ENCODE data around the gene UROD. TPM values are rescaled to one million over a fixed set of nuclear protein-coding genes. Genes with fewer than 3 reads are reported as not detected.

The UROD gene
- total and polyA plus RNA-seq, 4 donors = 65.8 to 85.9 (median 77.0) TPM

GRCh38 chr1:45033356-45033755 is 21.3 kb downstream of the UROD start:
- DNase-seq (no peak), ATAC-seq (ENCODE audit: insufficient read depth, low FRiP score) (no peak)
- Histone ChIP-seq H3K27me3 (ENCODE audit: control insufficient read depth in 3 of 3, insufficient read depth in 3 of 3, low read length in 2 of 3) (no peaks in the 10 kb centered on the region), H3K36me3 (ENCODE audit: control insufficient read depth in 4 of 4, insufficient read depth in 4 of 4, low read length in 4 of 4) (no peaks in the 10 kb centered on the region), H3K27ac (ENCODE audit: low read depth in 1 of 2, low read length in 1 of 2) (no peak overlapping the region), H3K9ac (ENCODE audit: insufficient read depth in 1 of 2, low read length in 2 of 2) (no peak overlapping the region), H3K9me3 (ENCODE audit: control insufficient read depth in 4 of 4, insufficient read depth in 3 of 4, low read length in 3 of 4) (no peaks in the 10 kb centered on the region), H3K4me1 (ENCODE audit: control insufficient read depth in 5 of 5, insufficient read depth in 5 of 5, low read length in 5 of 5) (peaks cover 0 to 2% (median 0%) of the 10 kb centered on the region in 5 donors), H3K4me3 (no peak overlapping the region)
- 96 to 100% methylated on average over 1 of the region's 1 CpG for WGBS, 2 donors
- TF ChIP-seq, protein P1, sequence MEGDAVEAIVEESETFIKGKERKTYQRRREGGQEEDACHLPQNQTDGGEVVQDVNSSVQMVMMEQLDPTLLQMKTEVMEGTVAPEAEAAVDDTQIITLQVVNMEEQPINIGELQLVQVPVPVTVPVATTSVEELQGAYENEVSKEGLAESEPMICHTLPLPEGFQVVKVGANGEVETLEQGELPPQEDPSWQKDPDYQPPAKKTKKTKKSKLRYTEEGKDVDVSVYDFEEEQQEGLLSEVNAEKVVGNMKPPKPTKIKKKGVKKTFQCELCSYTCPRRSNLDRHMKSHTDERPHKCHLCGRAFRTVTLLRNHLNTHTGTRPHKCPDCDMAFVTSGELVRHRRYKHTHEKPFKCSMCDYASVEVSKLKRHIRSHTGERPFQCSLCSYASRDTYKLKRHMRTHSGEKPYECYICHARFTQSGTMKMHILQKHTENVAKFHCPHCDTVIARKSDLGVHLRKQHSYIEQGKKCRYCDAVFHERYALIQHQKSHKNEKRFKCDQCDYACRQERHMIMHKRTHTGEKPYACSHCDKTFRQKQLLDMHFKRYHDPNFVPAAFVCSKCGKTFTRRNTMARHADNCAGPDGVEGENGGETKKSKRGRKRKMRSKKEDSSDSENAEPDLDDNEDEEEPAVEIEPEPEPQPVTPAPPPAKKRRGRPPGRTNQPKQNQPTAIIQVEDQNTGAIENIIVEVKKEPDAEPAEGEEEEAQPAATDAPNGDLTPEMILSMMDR (IDR thresholded peaks at IDR 0.05; ENCODE audit: control extremely low read depth, extremely low read depth) = no peak

- Histone ChIP-seq H3K27ac (ENCODE audit: low read depth in 1 of 2, low read length in 1 of 2) (no peak overlapping the region), H3K27me3 (ENCODE audit: control insufficient read depth in 3 of 3, insufficient read depth in 3 of 3, low read length in 2 of 3) (no peaks in the 10 kb centered on the region), H3K4me3 (no peak overlapping the region), H3K36me3 (ENCODE audit: control insufficient read depth in 4 of 4, insufficient read depth in 4 of 4, low read length in 4 of 4) (no peaks in the 10 kb centered on the region), H3K4me1 (ENCODE audit: control insufficient read depth in 5 of 5, insufficient read depth in 5 of 5, low read length in 5 of 5) (peaks cover 0 to 2% (median 0%) of the 10 kb centered on the region in 5 donors), H3K9me3 (ENCODE audit: control insufficient read depth in 4 of 4, insufficient read depth in 3 of 4, low read length in 3 of 4) (no peaks in the 10 kb centered on the region), H3K9ac (ENCODE audit: insufficient read depth in 1 of 2, low read length in 2 of 2) (no peak overlapping the region)
- WGBS, 2 donors = 86 to 91% methylated on average over 7 of the region's 7 CpGs
- TF ChIP-seq, protein P1 (IDR thresholded peaks at IDR 0.05; ENCODE audit: control extremely low read depth, extremely low read depth) = no peak
- DNase-seq (no peak), ATAC-seq (ENCODE audit: insufficient read depth, low FRiP score) (no peak)
Observed at GRCh38 chr1:45035631-45036301, 23.7 kb downstream of the UROD start.

DNA sequence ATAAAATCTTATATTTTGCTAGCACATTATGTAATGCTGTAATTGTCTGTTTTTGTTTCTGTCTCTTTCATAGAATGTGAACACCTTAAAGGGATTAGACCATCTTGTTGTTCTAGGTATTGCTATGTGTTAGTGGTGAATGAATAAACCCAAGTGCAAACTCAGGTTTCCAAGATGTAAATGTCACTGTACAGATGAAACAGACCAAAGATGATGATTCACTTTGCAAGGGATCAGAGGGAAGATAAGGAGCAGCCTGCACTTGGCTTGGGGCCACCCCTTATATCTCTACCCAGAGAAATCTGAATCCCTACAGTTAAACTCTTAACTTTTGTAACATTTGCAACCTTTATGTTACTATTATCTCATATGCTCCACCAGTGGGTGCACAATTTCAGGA is 25.4 kb downstream of the UROD start:
- H3K27ac ChIP-seq (ENCODE audit: low read depth in 1 of 2, low read length in 1 of 2) = no peak overlapping the region
- no peaks in the 10 kb centered on the region for H3K9me3 ChIP-seq (ENCODE audit: control insufficient read depth in 4 of 4, insufficient read depth in 3 of 4, low read length in 3 of 4)
- H3K4me1 ChIP-seq (ENCODE audit: control insufficient read depth in 5 of 5, insufficient read depth in 5 of 5, low read length in 5 of 5) = peaks cover 0 to 2% (median 0%) of the 10 kb centered on the region in 5 donors
- ATAC-seq (ENCODE audit: insufficient read depth, low FRiP score) = no peak
- H3K27me3 ChIP-seq (ENCODE audit: control insufficient read depth in 3 of 3, insufficient read depth in 3 of 3, low read length in 2 of 3) = no peaks in the 10 kb centered on the region
- H3K4me3 ChIP-seq = no peak overlapping the region
- TF ChIP-seq, protein P1 (IDR thresholded peaks at IDR 0.05; ENCODE audit: control extremely low read depth, extremely low read depth) = no peak
- no peak overlapping the region for H3K9ac ChIP-seq (ENCODE audit: insufficient read depth in 1 of 2, low read length in 2 of 2)
- no peak for DNase-seq
- H3K36me3 ChIP-seq (ENCODE audit: control insufficient read depth in 4 of 4, insufficient read depth in 4 of 4, low read length in 4 of 4) = no peaks in the 10 kb centered on the region

GRCh38 chr1:45038240-45038639 is 26.2 kb downstream of the UROD start:
- WGBS, 2 donors = 86 to 93% methylated on average over 2 of the region's 2 CpGs
- TF ChIP-seq, protein P1 (IDR thresholded peaks at IDR 0.05; ENCODE audit: control extremely low read depth, extremely low read depth) = no peak
- H3K27me3 ChIP-seq (ENCODE audit: control insufficient read depth in 3 of 3, insufficient read depth in 3 of 3, low read length in 2 of 3) = no peaks in the 10 kb centered on the region
- no peak overlapping the region for H3K9ac ChIP-seq (ENCODE audit: insufficient read depth in 1 of 2, low read length in 2 of 2)
- no peak overlapping the region for H3K4me3 ChIP-seq
- H3K27ac ChIP-seq (ENCODE audit: low read depth in 1 of 2, low read length in 1 of 2) = no peak overlapping the region
- no peaks in the 10 kb centered on the region for H3K9me3 ChIP-seq (ENCODE audit: control insufficient read depth in 4 of 4, insufficient read depth in 3 of 4, low read length in 3 of 4)
- no peaks in the 10 kb centered on the region for H3K36me3 ChIP-seq (ENCODE audit: control insufficient read depth in 4 of 4, insufficient read depth in 4 of 4, low read length in 4 of 4)
- DNase-seq (no peak), ATAC-seq (ENCODE audit: insufficient read depth, low FRiP score) (no peak)
- H3K4me1 ChIP-seq (ENCODE audit: control insufficient read depth in 5 of 5, insufficient read depth in 5 of 5, low read length in 5 of 5) = peaks cover 0 to 2% (median 0%) of the 10 kb centered on the region in 5 donors

Measured in lung (tissue), 12 donors.